Measurements from ENCODE around the gene CEACAM8. TPM values are rescaled to one million over a fixed set of nuclear protein-coding genes. Genes with fewer than 3 reads are reported as not detected.

Gene CEACAM8
- total RNA-seq, 1 donor from 2014 or later = not detected

DNA sequence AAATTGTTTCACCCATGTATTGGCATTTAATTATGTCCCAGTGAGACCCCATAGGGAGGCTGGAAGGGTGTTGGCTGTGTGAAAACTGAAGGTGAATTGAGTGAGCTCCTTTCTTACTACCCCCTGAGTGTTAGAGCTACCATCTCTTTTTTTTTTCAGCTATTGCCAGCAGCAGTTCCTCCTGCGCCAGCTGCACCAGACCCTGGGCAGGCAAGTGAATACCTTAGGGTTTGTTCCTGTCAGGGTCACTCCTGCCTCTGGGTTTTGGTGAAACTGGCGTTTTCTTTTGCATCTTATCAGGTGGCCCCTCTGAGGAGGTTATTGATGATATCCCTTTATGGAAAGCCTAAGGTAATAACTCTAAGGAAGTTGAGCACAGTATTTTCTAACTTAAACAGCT, 25.5 kb downstream of the CEACAM8 start:
- no peak overlapping the region for H3K4me3 Mint-ChIP-seq
- TF ChIP-seq EZH2phosphoT487 (IDR thresholded peaks at IDR 0.05) = no peak
- no peaks in the 10 kb centered on the region for H3K36me3 Mint-ChIP-seq
- Histone ChIP-seq H3K36me3 (no peaks in the 10 kb centered on the region), H3K4me3 (no peak overlapping the region), H3F3A (ENCODE audit: low read depth) (no peaks in the 10 kb centered on the region), H3K4me1 (no peaks in the 10 kb centered on the region), H2AFZ (replicated peaks) (no peak overlapping the region), H3K27me3 (no peaks in the 10 kb centered on the region), H4K20me1 (ENCODE audit: low read depth) (no peaks in the 10 kb centered on the region), H3K9ac (no peak overlapping the region), H3K79me2 (ENCODE audit: low read depth) (no peaks in the 10 kb centered on the region), H3K9me3 (ENCODE audit: low read depth) (no peaks in the 10 kb centered on the region), H3K4me2 (no peak overlapping the region), H3K27ac (no peak overlapping the region)
- H3K4me1 Mint-ChIP-seq = no peaks in the 10 kb centered on the region
- H3K9me3 Mint-ChIP-seq = no peaks in the 10 kb centered on the region
- no peak for DNase-seq (ENCODE audit: low spot score)
- H3K27ac Mint-ChIP-seq = no peak overlapping the region
- peaks cover 2% of the 10 kb centered on the region for H3K27me3 Mint-ChIP-seq (ENCODE audit: insufficient read depth, low read depth)

DNA sequence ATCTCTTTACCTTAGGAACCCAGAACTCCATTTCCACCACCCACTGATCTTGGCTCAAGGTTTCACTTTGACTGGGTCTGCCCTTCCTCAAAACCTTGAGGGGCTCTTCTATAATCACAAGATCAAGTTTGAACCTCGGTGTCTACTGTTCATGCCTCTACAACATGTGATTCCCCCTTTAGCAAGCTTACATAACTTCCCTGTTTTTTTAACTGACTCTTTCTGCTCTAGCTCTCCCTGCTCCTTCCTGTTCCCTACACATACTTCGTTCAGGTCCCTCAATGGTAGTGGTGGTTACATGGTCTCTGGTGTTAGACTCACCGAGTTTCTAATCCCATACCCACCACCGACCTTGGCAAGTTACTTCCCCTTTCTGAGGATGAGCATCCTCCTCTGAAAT, 26.7 kb downstream of the CEACAM8 start:
- Mint-ChIP-seq H3K4me1 (no peaks in the 10 kb centered on the region), H3K4me3 (no peak overlapping the region), H3K27ac (no peak overlapping the region), H3K27me3 (ENCODE audit: insufficient read depth, low read depth) (peaks cover 2% of the 10 kb centered on the region), H3K9me3 (no peaks in the 10 kb centered on the region), H3K36me3 (no peaks in the 10 kb centered on the region)
- DNase-seq (ENCODE audit: low spot score) = no peak
- TF ChIP-seq EZH2phosphoT487 (IDR thresholded peaks at IDR 0.05) (no peak), EZH2 (IDR thresholded peaks at IDR 0.05) (no peak)
- TF ChIP-seq, protein P1, sequence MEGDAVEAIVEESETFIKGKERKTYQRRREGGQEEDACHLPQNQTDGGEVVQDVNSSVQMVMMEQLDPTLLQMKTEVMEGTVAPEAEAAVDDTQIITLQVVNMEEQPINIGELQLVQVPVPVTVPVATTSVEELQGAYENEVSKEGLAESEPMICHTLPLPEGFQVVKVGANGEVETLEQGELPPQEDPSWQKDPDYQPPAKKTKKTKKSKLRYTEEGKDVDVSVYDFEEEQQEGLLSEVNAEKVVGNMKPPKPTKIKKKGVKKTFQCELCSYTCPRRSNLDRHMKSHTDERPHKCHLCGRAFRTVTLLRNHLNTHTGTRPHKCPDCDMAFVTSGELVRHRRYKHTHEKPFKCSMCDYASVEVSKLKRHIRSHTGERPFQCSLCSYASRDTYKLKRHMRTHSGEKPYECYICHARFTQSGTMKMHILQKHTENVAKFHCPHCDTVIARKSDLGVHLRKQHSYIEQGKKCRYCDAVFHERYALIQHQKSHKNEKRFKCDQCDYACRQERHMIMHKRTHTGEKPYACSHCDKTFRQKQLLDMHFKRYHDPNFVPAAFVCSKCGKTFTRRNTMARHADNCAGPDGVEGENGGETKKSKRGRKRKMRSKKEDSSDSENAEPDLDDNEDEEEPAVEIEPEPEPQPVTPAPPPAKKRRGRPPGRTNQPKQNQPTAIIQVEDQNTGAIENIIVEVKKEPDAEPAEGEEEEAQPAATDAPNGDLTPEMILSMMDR (IDR thresholded peaks at IDR 0.05) = no peak
- Histone ChIP-seq H3K27ac (no peak overlapping the region), H3K4me1 (no peaks in the 10 kb centered on the region), H3K79me2 (ENCODE audit: low read depth) (no peaks in the 10 kb centered on the region), H2AFZ (replicated peaks) (no peak overlapping the region), H3K27me3 (no peaks in the 10 kb centered on the region), H3K9me3 (ENCODE audit: low read depth) (no peaks in the 10 kb centered on the region), H3K4me3 (no peak overlapping the region), H3F3A (ENCODE audit: low read depth) (no peaks in the 10 kb centered on the region), H3K4me2 (no peak overlapping the region), H3K36me3 (no peaks in the 10 kb centered on the region), H3K9ac (no peak overlapping the region), H4K20me1 (ENCODE audit: low read depth) (no peaks in the 10 kb centered on the region)

DNA sequence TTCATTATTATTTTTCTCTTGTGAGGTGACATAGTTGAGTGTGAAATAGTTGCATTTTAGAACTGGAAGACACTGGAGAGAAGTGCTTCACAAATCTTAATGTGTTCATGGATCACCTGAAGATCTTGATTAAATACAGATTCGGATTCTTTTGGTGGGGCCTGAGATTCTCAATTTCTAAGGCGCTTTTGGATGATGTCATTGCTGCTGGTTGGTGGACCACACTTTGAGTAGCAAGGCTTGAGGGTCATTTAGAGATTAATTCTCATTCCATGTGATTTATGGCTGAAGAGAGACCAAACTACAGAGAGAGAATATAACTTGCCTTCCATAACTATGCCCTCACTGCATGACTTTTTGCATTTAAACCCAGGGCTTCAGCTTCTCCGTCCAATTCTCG, 27.2 kb downstream of the CEACAM8 start:
- H3K4me1 Mint-ChIP-seq = no peaks in the 10 kb centered on the region
- no peak for DNase-seq (ENCODE audit: low spot score)

More for the DNA sequence above, 27.2 kb downstream of the CEACAM8 start:
- no peaks in the 10 kb centered on the region for H4K20me1 ChIP-seq (ENCODE audit: low read depth)
- H3K36me3 ChIP-seq = no peaks in the 10 kb centered on the region
- H3K79me2 ChIP-seq (ENCODE audit: low read depth) = no peaks in the 10 kb centered on the region
- no peak overlapping the region for H3K4me2 ChIP-seq
- H3K9me3 ChIP-seq (ENCODE audit: low read depth) = no peaks in the 10 kb centered on the region
- H3K4me1 ChIP-seq = no peaks in the 10 kb centered on the region
- no peak overlapping the region for H3K4me3 ChIP-seq
- H2AFZ ChIP-seq (replicated peaks) = no peak overlapping the region
- H3K9me3 Mint-ChIP-seq = no peaks in the 10 kb centered on the region
- no peaks in the 10 kb centered on the region for H3F3A ChIP-seq (ENCODE audit: low read depth)
- H3K36me3 Mint-ChIP-seq = no peaks in the 10 kb centered on the region
- H3K27me3 ChIP-seq = no peaks in the 10 kb centered on the region
- TF ChIP-seq EZH2 (IDR thresholded peaks at IDR 0.05) (no peak), EZH2phosphoT487 (IDR thresholded peaks at IDR 0.05) (no peak)
- TF ChIP-seq, protein P1 (IDR thresholded peaks at IDR 0.05) = no peak
- no peak overlapping the region for H3K27ac Mint-ChIP-seq
- H3K4me3 Mint-ChIP-seq = no peak overlapping the region
- no peak overlapping the region for H3K9ac ChIP-seq
- H3K27me3 Mint-ChIP-seq (ENCODE audit: insufficient read depth, low read depth) = peaks cover 2% of the 10 kb centered on the region
- no peak overlapping the region for H3K27ac ChIP-seq
